Osteoblast (primary cell): Measurements from ENCODE around the gene UNK. TPM values are rescaled to one million over a fixed set of nuclear protein-coding genes. Genes with fewer than 3 reads are reported as not detected.
"Not testable (repeated sequence)": the region's sequence is repeated elsewhere in the genome, so short reads cannot be mapped to it uniquely, and the experiment has no call there.

Experiments
- DNase-seq: peaks from one replicate; pipeline ENCODE4 v3.0.0; 2011; ENCODE audit warnings: low spot score, mixed read lengths; ENCODE audit not compliant: insufficient read length; ENCODE audit errors: missing footprints
- H2AFZ ChIP-seq: 2 replicates; pipeline ENCODE4 v1.6.0; 2011; ENCODE audit warnings: mild to moderate bottlenecking, low read length
- H3K27ac ChIP-seq: 2 replicates; pipeline ENCODE4 v1.5.1; 2011; ENCODE audit warnings: mild to moderate bottlenecking, low read depth, low read length, moderate library complexity
- H3K27me3 ChIP-seq: 2 replicates; pipeline ENCODE4 v1.6.0; 2012; ENCODE audit warnings: mild to moderate bottlenecking, control low read depth, inconsistent platforms, low read length, moderate library complexity; ENCODE audit not compliant: insufficient read depth
- H3K36me3 ChIP-seq: 2 replicates; pipeline ENCODE4 v1.5.1; 2011; ENCODE audit warnings: mild to moderate bottlenecking, low read length, control low read depth, moderate library complexity; ENCODE audit not compliant: insufficient read depth
- H3K4me1 ChIP-seq: 2 replicates; pipeline ENCODE4 v1.5.1; 2011; ENCODE audit warnings: mild to moderate bottlenecking, low read length, control low read depth, moderate library complexity; ENCODE audit not compliant: insufficient read depth
- H3K4me2 ChIP-seq: 2 replicates; pipeline ENCODE4 v1.6.0; 2011; ENCODE audit warnings: mild to moderate bottlenecking, low read length; ENCODE audit not compliant: insufficient read depth
- H3K4me3 ChIP-seq: fragments of 200-600 bp; sonication (generic); 3 replicates; pipeline ENCODE4 v1.5.1; 2012; ENCODE audit warnings: mild to moderate bottlenecking, low read length, inconsistent platforms; ENCODE audit not compliant: insufficient read depth
- H3K79me2 ChIP-seq: 2 replicates; pipeline ENCODE4 v1.6.0; 2012; ENCODE audit warnings: mild to moderate bottlenecking, low read length, control low read depth, inconsistent platforms; ENCODE audit not compliant: insufficient read depth
- H3K9me3 ChIP-seq: 2 replicates; pipeline ENCODE4 v1.5.1; 2011; ENCODE audit warnings: low read depth, low read length, control low read depth
- H4K20me1 ChIP-seq: 2 replicates; pipeline ENCODE4 v1.6.0; 2012; ENCODE audit warnings: mild to moderate bottlenecking, low read length, control low read depth; ENCODE audit not compliant: insufficient read depth
- total RNA-seq: library from RNA; depleted of rRNA; stranded (reverse); fragments of >200 nt; gene quantifications from 2 replicates; pipeline ENCODE4 v1.2.3, GENCODE V29; 2012
- TF ChIP-seq, protein P1 (sequence below): IDR thresholded peaks from 2 replicates; pipeline ENCODE4 v1.5.1; 2011; ENCODE audit warnings: mild to moderate bottlenecking, low read depth, low read length, moderate library complexity; ENCODE audit errors: extremely low read depth

UNK gene
- total RNA-seq, 1 donor, result 18.5 TPM

DNA sequence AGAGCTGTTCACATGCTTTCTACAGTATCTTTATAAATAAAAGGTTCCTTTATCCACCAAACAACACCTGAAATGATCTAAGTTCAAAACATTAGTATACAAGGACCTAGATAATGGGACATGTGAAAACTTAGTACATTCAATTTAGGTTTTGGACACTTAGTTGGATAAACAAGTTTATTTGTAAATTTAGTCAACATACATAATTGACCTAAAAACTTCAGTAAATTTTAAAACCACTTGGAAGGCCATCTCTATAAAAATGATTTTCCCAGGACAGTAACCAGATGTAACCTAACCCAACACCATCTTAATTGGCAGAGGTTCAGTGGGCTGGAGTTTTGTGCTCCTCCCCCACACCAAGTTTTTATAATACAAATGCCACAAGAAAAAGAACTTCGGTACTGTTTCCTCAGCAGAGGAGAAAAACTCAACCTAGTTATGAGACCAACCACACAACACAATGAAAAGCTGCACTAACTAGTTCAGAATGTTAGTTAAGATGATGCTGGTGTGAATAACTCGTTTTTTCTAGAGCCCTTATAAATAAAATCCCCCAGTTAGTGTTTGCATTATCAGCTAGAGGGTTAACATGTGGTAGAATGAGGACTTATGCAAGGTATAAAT lies 7.2 kb upstream of the UNK start:
- H4K20me1 ChIP-seq, result peaks cover 32% of the 10 kb centered on the region

DNA sequence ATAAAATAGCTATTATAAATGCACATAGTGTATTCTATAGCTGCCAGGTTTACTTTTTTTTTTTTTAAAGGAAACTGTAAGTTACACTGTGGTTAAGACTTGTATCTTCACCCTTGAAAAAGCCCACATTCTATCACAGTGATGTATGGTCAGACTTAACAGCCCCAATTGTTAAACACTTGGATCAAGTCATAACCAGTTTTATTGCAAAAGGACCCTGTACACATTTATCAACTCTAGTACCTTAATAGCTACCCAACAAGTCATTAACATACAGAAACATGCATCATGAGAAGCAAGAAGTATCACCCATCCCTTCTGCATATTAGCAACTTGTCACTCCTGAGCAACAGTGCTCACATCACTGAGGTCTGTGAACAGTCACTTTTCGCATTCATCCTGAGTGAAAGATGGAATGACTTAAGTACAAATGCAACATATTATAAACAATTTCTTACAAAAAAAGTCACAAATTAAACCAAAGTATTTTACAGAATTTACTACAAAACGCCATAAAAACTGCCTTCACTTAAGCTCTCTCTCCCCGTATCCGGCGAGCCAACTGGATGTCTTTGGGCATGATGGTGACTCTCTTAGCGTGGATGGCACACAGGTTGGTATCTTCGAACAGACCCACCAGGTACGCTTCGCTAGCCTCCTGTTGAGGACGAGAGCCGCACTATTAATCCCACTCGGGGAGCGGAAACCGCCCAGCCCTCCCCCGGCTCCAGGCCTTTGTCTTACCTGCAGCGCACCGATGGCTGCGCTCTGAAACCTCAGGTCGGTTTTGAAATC lies 6.3 kb upstream of the UNK start:
- Histone ChIP-seq H3K4me3 (peak overlapping the region; percentile 88), H3K36me3 (peaks cover 26% of the 10 kb centered on the region), H3K79me2 (peaks cover 17% of the 10 kb centered on the region), H3K4me2 (peak overlapping the region; percentile 94), H3K4me1 (peaks cover 21% of the 10 kb centered on the region), H3K27ac (peak overlapping the region; percentile 91), H4K20me1 (peaks cover 32% of the 10 kb centered on the region)
- H3K27me3 ChIP-seq, H3K9me3 ChIP-seq, H2AFZ ChIP-seq, DNase-seq: not testable (repeated sequence)

More for the DNA sequence above, 7.2 kb upstream of the UNK start:
- Histone ChIP-seq H3K4me1 (peaks cover 16% of the 10 kb centered on the region), H3K4me3 (peak overlapping the region; percentile 88), H3K27me3 (no peaks in the 10 kb centered on the region), H3K36me3 (peaks cover 26% of the 10 kb centered on the region), H3K79me2 (peaks cover 17% of the 10 kb centered on the region), H3K4me2 (peak overlapping the region; percentile 94), H2AFZ (no peak overlapping the region), H3K9me3 (no peaks in the 10 kb centered on the region), H3K27ac (peak overlapping the region; percentile 29)
- TF ChIP-seq, protein P1, sequence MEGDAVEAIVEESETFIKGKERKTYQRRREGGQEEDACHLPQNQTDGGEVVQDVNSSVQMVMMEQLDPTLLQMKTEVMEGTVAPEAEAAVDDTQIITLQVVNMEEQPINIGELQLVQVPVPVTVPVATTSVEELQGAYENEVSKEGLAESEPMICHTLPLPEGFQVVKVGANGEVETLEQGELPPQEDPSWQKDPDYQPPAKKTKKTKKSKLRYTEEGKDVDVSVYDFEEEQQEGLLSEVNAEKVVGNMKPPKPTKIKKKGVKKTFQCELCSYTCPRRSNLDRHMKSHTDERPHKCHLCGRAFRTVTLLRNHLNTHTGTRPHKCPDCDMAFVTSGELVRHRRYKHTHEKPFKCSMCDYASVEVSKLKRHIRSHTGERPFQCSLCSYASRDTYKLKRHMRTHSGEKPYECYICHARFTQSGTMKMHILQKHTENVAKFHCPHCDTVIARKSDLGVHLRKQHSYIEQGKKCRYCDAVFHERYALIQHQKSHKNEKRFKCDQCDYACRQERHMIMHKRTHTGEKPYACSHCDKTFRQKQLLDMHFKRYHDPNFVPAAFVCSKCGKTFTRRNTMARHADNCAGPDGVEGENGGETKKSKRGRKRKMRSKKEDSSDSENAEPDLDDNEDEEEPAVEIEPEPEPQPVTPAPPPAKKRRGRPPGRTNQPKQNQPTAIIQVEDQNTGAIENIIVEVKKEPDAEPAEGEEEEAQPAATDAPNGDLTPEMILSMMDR, result no peak
- DNase-seq, result no peak

DNA sequence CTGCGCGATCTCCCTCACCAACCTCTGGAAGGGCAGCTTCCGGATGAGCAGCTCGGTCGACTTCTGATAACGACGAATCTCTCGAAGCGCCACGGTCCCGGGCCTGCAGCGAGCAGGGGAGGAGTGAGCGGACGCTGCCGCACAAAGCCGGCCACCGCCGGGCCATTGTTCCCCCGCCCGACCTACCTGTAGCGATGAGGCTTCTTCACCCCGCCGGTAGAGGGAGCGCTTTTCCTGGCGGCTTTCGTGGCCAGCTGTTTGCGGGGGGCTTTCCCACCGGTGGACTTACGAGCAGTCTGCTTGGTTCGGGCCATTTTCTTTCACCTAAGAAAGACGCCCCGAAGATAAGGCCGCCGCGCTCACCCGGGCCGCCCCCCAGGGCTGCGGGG lies 5.8 kb upstream of the UNK start:
- Histone ChIP-seq H3K79me2 (peaks cover 17% of the 10 kb centered on the region), H3K9me3 (no peaks in the 10 kb centered on the region), H3K36me3 (peaks cover 26% of the 10 kb centered on the region), H4K20me1 (peaks cover 32% of the 10 kb centered on the region), H3K4me1 (peaks cover 25% of the 10 kb centered on the region), H3K4me2 (peak overlapping the region; percentile 94), H3K4me3 (peak overlapping the region; percentile 88), H3K27ac (peak overlapping the region; percentile 91), H3K27me3 (no peaks in the 10 kb centered on the region), H2AFZ (no peak overlapping the region)
- TF ChIP-seq, protein P1, result peak; percentile 33
- no peak for DNase-seq

DNA sequence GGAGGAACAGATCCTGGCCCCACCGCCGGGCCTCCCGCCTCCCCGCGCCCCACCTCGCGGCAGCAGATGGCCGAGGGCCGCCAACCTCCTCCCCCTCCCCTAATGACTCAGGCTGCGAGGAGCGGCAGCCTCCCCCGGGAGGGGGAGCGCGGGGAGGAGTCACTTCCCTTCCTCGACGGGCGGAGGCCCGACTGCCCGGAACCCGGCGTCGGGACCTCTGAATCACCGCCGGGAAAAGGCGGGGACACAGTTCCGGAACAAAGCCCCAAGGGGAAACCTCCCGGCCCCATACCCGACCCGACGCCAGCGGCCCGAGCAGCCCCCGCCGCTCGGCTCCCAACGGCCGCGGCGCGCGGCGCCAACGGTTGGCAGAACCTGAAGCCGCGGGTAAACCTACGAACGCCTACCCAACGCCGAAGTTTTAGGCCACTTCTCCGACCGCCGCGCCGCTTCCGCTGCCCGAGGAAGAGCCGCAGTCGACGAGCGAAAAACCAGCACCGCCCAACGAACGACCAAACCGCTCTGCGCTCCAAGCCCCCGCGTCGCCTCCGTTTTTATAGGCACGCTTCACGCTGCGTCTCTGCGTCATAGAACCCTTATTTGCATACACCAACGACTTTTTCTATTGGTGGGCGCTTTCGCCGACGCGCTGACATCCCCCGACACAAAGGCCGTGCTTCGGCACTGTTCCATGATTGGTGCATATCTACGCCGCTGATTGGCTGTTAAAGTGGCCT lies 5.2 kb upstream of the UNK start:
- Histone ChIP-seq H3K9me3 (no peaks in the 10 kb centered on the region), H3K27me3 (no peaks in the 10 kb centered on the region), H3K36me3 (peaks cover 26% of the 10 kb centered on the region), H3K4me1 (peaks cover 31% of the 10 kb centered on the region), H2AFZ (no peak overlapping the region), H3K4me2 (peak overlapping the region; percentile 94), H3K27ac (peak overlapping the region; percentile 91), H3K79me2 (peaks cover 17% of the 10 kb centered on the region), H3K4me3 (peak overlapping the region; percentile 88), H4K20me1 (peaks cover 32% of the 10 kb centered on the region)
- TF ChIP-seq, protein P1, result no peak
- peak; percentile 99 for DNase-seq
